ENCODE data around the gene FKBP10.

The FKBP10 gene

GRCh38 chr17:41812381-41813151 lies at the start of gene FKBP10:
Gene FKBP10 (plus strand): TSS chr17:41813004. CDS start chr17:41813035, 31 bp downstream.
- peak; percentile 69 for DNase-seq

GRCh38 chr17:41763327-41763726 lies 49.5 kb upstream of the FKBP10 start:
- DNase-seq = no peak

- no peak for DNase-seq
These were observed 46.7 kb upstream of the FKBP10 start for GRCh38 chr17:41766135-41766534.

- DNase-seq = no peak
These were observed 45.3 kb upstream of the FKBP10 start for GRCh38 chr17:41767324-41768042.

GRCh38 chr17:41768682-41769288 lies 44.0 kb upstream of the FKBP10 start:
- no peak for DNase-seq

GRCh38 chr17:41769346-41769862 lies 43.4 kb upstream of the FKBP10 start:
- DNase-seq = no peak

- no peak for DNase-seq
These were observed 42.8 kb upstream of the FKBP10 start for GRCh38 chr17:41769985-41770384.

- DNase-seq = no peak
These were observed 41.2 kb upstream of the FKBP10 start for GRCh38 chr17:41771389-41772206.

- no peak for DNase-seq
These were observed 40.6 kb upstream of the FKBP10 start for GRCh38 chr17:41772218-41772585.

- DNase-seq = no peak
These were observed 40.1 kb upstream of the FKBP10 start for GRCh38 chr17:41772586-41773189.

- no peak for DNase-seq
These were observed 39.6 kb upstream of the FKBP10 start for GRCh38 chr17:41773190-41773588.

- DNase-seq = no peak
These were observed 39.0 kb upstream of the FKBP10 start for GRCh38 chr17:41773731-41774193.

- no peak for DNase-seq
These were observed 37.2 kb upstream of the FKBP10 start for GRCh38 chr17:41775394-41776226.

GRCh38 chr17:41776262-41776900 lies 36.4 kb upstream of the FKBP10 start:
- DNase-seq = peak; percentile 38

GRCh38 chr17:41777157-41777573 lies 35.6 kb upstream of the FKBP10 start:
- no peak for DNase-seq

- peak; percentile 96 for DNase-seq
These were observed 35.1 kb upstream of the FKBP10 start for GRCh38 chr17:41777574-41778188.

GRCh38 chr17:41779954-41780353 lies 32.9 kb upstream of the FKBP10 start:
- DNase-seq = no peak

- no peak for DNase-seq
These were observed 31.2 kb upstream of the FKBP10 start for GRCh38 chr17:41781404-41782110.

- no peak for DNase-seq
These were observed 30.7 kb upstream of the FKBP10 start for GRCh38 chr17:41782142-41782541.
